ENCODE measurements around the gene GAA. TPM values are rescaled to one million over a fixed set of nuclear protein-coding genes. Genes with fewer than 3 reads are reported as not detected.

GAA gene
- polyA plus RNA-seq, 1 of the 3 experiments (the other 2 are of a cell fraction): 27.3 TPM

DNA sequence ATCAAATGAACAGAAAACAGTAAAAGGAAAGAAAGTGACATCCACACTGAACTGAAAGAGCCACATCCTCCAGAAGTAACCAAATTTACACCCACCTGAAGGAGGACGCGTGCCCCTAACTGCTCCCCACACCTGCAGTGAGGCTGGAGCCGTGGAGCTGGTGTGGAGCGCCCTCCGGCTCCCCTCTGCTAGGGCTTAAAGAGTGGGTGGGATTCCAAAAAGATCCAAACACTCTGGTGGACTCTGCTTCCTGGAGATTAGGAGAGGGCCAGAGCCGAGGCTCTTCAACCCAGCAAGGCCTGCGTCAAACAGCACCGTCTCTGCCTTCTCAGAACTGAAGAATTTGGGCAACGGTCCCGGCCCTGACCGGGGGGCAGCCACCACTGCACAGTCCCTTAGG is 49.7 kb upstream of the GAA start:
- no peaks in the 10 kb centered on the region for H3K4me1 ChIP-seq (ENCODE audit: control insufficient read depth in 1 of 2, insufficient read depth in 2 of 2, low read depth in 1 of 2, low read length in 1 of 2)
- no peak overlapping the region for H3K4me3 ChIP-seq (ENCODE audit: low read depth in 2 of 2, low read length in 1 of 2)
- POLR2A ChIA-PET: no interaction called here
- no peak overlapping the region for H2AFZ ChIP-seq (ENCODE audit: low read depth)
- H3K9me2 ChIP-seq: no peaks in the 10 kb centered on the region
- H3K27ac ChIP-seq (ENCODE audit: low read depth in 2 of 2, low read length in 1 of 2): no peak overlapping the region
- no peak overlapping the region for H3K4me2 ChIP-seq
- H3K27me3 ChIP-seq (ENCODE audit: insufficient read depth): no peaks in the 10 kb centered on the region
- H3K79me2 ChIP-seq (ENCODE audit: insufficient read depth): no peaks in the 10 kb centered on the region
- H3K9ac ChIP-seq: no peak overlapping the region
- no peaks in the 10 kb centered on the region for H4K20me1 ChIP-seq (ENCODE audit: insufficient read depth)
- WGBS (ENCODE audit: low lambda C conversion rate): 95% methylated on average over 6 of the region's 11 CpGs
- H3K36me3 ChIP-seq (replicated peaks in 1 of 2; ENCODE audit: control insufficient read depth in 1 of 2, insufficient read depth in 2 of 2, low read length in 1 of 2): peaks cover 5 to 40% of the 10 kb centered on the region in 2 experiments
- no peaks in the 10 kb centered on the region for H3F3A ChIP-seq (replicated peaks; ENCODE audit: insufficient read depth)
- TF ChIP-seq, protein P1, sequence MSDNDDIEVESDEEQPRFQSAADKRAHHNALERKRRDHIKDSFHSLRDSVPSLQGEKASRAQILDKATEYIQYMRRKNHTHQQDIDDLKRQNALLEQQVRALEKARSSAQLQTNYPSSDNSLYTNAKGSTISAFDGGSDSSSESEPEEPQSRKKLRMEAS (IDR thresholded peaks at IDR 0.05; ENCODE audit: low read depth): no peak
- TF ChIP-seq FOSL2 (IDR thresholded peaks at IDR 0.05; ENCODE audit: borderline replicate concordance, low read depth) (no peak), SIN3A (IDR thresholded peaks at IDR 0.05; ENCODE audit: borderline replicate concordance, low read depth, low read length) (no peak), MXI1 (IDR thresholded peaks at IDR 0.05; ENCODE audit: low read depth, low read length) (no peak), TEAD4 (IDR thresholded peaks at IDR 0.05; ENCODE audit: borderline replicate concordance, insufficient read depth) (no peak), FOXJ3 (CRISPR knock-in tag; IDR thresholded peaks at IDR 0.05) (no peak), TCF12 (IDR thresholded peaks at IDR 0.05) (no peak), TAF1 (IDR thresholded peaks at IDR 0.05; ENCODE audit: borderline replicate concordance, low read depth, low read length) (no peak), JUND (IDR thresholded peaks at IDR 0.05) (no peak), NFIC (IDR thresholded peaks at IDR 0.05; ENCODE audit: borderline replicate concordance) (no peak), ELF1 (IDR thresholded peaks at IDR 0.05) (no peak), EP300 (IDR thresholded peaks at IDR 0.05; ENCODE audit: borderline replicate concordance in 1 of 2, low read depth in 1 of 2, low read length in 1 of 2) (no peak)
- TF ChIP-seq, protein P2, sequence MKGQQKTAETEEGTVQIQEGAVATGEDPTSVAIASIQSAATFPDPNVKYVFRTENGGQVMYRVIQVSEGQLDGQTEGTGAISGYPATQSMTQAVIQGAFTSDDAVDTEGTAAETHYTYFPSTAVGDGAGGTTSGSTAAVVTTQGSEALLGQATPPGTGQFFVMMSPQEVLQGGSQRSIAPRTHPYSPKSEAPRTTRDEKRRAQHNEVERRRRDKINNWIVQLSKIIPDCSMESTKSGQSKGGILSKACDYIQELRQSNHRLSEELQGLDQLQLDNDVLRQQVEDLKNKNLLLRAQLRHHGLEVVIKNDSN (IDR thresholded peaks at IDR 0.05; ENCODE audit: borderline replicate concordance, low read depth): no peak
- TF ChIP-seq, protein P3, sequence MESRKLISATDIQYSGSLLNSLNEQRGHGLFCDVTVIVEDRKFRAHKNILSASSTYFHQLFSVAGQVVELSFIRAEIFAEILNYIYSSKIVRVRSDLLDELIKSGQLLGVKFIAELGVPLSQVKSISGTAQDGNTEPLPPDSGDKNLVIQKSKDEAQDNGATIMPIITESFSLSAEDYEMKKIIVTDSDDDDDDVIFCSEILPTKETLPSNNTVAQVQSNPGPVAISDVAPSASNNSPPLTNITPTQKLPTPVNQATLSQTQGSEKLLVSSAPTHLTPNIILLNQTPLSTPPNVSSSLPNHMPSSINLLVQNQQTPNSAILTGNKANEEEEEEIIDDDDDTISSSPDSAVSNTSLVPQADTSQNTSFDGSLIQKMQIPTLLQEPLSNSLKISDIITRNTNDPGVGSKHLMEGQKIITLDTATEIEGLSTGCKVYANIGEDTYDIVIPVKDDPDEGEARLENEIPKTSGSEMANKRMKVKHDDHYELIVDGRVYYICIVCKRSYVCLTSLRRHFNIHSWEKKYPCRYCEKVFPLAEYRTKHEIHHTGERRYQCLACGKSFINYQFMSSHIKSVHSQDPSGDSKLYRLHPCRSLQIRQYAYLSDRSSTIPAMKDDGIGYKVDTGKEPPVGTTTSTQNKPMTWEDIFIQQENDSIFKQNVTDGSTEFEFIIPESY (IDR thresholded peaks at IDR 0.05; ENCODE audit: borderline replicate concordance, low read depth): no peak
- H3K9me3 ChIP-seq: no peaks in the 10 kb centered on the region
- no peak for DNase-seq
- CTCF ChIA-PET: no interaction called here

DNA sequence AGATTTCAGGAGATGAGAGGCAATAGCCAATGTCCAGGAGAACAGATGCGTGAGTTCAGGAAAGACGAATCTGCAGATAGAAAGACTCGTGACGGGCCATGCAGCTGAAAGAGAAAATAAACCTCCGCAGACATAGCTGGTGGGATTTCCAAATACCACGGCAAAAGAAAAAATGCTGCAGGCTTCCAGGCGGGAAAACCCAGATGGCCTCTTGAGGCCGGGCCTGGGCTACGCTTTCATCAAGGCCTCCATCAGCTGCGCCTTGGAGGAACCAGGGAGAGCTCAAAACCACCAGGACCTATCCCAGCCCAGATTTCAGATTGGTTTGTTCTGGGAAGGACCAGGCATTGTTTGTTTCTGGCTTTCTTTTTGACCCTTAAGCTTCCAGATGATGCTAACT is 48.3 kb upstream of the GAA start:
- TF ChIP-seq RXRA (IDR thresholded peaks at IDR 0.05; ENCODE audit: borderline replicate concordance, low read depth) (no peak), EP300 (IDR thresholded peaks at IDR 0.05; ENCODE audit: borderline replicate concordance in 1 of 2, low read depth in 1 of 2, low read length in 1 of 2) (no peak), ELF1 (IDR thresholded peaks at IDR 0.05) (no peak), MXI1 (IDR thresholded peaks at IDR 0.05; ENCODE audit: low read depth, low read length) (no peak), FOXM1 (IDR thresholded peaks at IDR 0.05; ENCODE audit: low read depth) (no peak)
- no peak overlapping the region for H3K9ac ChIP-seq
- H3K79me2 ChIP-seq (ENCODE audit: insufficient read depth): no peaks in the 10 kb centered on the region
- POLR2A ChIA-PET: no interaction called here
- H3K4me1 ChIP-seq (ENCODE audit: control insufficient read depth in 1 of 2, insufficient read depth in 2 of 2, low read depth in 1 of 2, low read length in 1 of 2): no peaks in the 10 kb centered on the region
- no peak overlapping the region for H3K27ac ChIP-seq (ENCODE audit: low read depth in 2 of 2, low read length in 1 of 2)
- DNase-seq: peak; percentile 54
- no peaks in the 10 kb centered on the region for H4K20me1 ChIP-seq (ENCODE audit: insufficient read depth)
- peaks cover 5 to 34% of the 10 kb centered on the region in 2 experiments for H3K36me3 ChIP-seq (replicated peaks in 1 of 2; ENCODE audit: control insufficient read depth in 1 of 2, insufficient read depth in 2 of 2, low read length in 1 of 2)
- CTCF ChIA-PET: interaction anchor here (0.8 to 4.1 kb wide), 4 partner anchors 15 to 45 kb away, joined by 3 to 28 read pairs (median 14); no protein-coding TSS in a partner anchor
- no peaks in the 10 kb centered on the region for H3F3A ChIP-seq (replicated peaks; ENCODE audit: insufficient read depth)
- no peaks in the 10 kb centered on the region for H3K9me2 ChIP-seq
- no peak overlapping the region for H3K4me2 ChIP-seq
- no peak overlapping the region for H2AFZ ChIP-seq (ENCODE audit: low read depth)
- 93% methylated on average over 10 of the region's 10 CpGs for WGBS (ENCODE audit: low lambda C conversion rate)
- H3K4me3 ChIP-seq (ENCODE audit: low read depth in 2 of 2, low read length in 1 of 2): no peak overlapping the region
- H3K27me3 ChIP-seq (ENCODE audit: insufficient read depth): no peaks in the 10 kb centered on the region
- no peaks in the 10 kb centered on the region for H3K9me3 ChIP-seq
